Myocyte (in vitro differentiated cells): ENCODE measurements around the gene CCNG2. TPM values are rescaled to one million over a fixed set of nuclear protein-coding genes. Genes with fewer than 3 reads are reported as not detected.
A peak's percentile ranks its signal among the peaks of the same experiment; 100 is the strongest.

Experiments
- DNase-seq: peaks from one replicate; pipeline ENCODE4 v3.0.0-alpha.2; 2012; ENCODE audit warnings: low read depth
- total RNA-seq: library from RNA; depleted of rRNA; stranded (reverse); fragments of >200 nt; gene quantifications from 2 replicates; pipeline ENCODE4 v1.2.3, GENCODE V29; 2014

The CCNG2 gene
- total RNA-seq, 1 donor from 2014 or later = 65.9 TPM

GRCh38 chr4:77175201-77175611 lies 18.2 kb downstream of the CCNG2 start:
- no peak for DNase-seq

GRCh38 chr4:77176640-77177039 lies 19.6 kb downstream of the CCNG2 start:
- no peak for DNase-seq

GRCh38 chr4:77177199-77177598 lies 20.2 kb downstream of the CCNG2 start:
- DNase-seq = peak; percentile 89

GRCh38 chr4:77178560-77178959 lies 21.6 kb downstream of the CCNG2 start:
- peak; percentile 67 for DNase-seq

GRCh38 chr4:77179519-77179918 lies 22.5 kb downstream of the CCNG2 start:
- peak; percentile 56 for DNase-seq

- no peak for DNase-seq
Measured at GRCh38 chr4:77181720-77182119, 24.7 kb downstream of the CCNG2 start.

- DNase-seq = no peak
Measured at GRCh38 chr4:77183777-77184420, 26.9 kb downstream of the CCNG2 start.

- DNase-seq = no peak
Measured at GRCh38 chr4:77184974-77185373, 28.0 kb downstream of the CCNG2 start.

GRCh38 chr4:77185686-77186085 lies 28.7 kb downstream of the CCNG2 start:
- DNase-seq = no peak

GRCh38 chr4:77187322-77187721 lies 30.3 kb downstream of the CCNG2 start:
- peak; percentile 71 for DNase-seq

GRCh38 chr4:77188498-77189220 lies 31.7 kb downstream of the CCNG2 start:
- DNase-seq = peak; percentile 60

GRCh38 chr4:77189412-77189811 lies 32.4 kb downstream of the CCNG2 start:
- no peak for DNase-seq

- DNase-seq = no peak
Measured at GRCh38 chr4:77190053-77190452, 33.0 kb downstream of the CCNG2 start.

- DNase-seq = no peak
Measured at GRCh38 chr4:77193046-77193445, 36.0 kb downstream of the CCNG2 start.

- DNase-seq = no peak
Measured at GRCh38 chr4:77193511-77194102, 36.6 kb downstream of the CCNG2 start.

- no peak for DNase-seq
Measured at GRCh38 chr4:77194366-77194765, 37.4 kb downstream of the CCNG2 start.

- DNase-seq = no peak
Measured at GRCh38 chr4:77194989-77195388, 38.0 kb downstream of the CCNG2 start.

GRCh38 chr4:77196866-77197265 lies 39.9 kb downstream of the CCNG2 start:
- peak; percentile 36 for DNase-seq

GRCh38 chr4:77197361-77197760 lies 40.4 kb downstream of the CCNG2 start:
- DNase-seq = no peak

- DNase-seq = no peak
Measured at GRCh38 chr4:77197831-77198230, 40.8 kb downstream of the CCNG2 start.

- no peak for DNase-seq
Measured at GRCh38 chr4:77199276-77199675, 42.3 kb downstream of the CCNG2 start.

- no peak for DNase-seq
Measured at GRCh38 chr4:77199701-77200100, 42.7 kb downstream of the CCNG2 start.

GRCh38 chr4:77201343-77201742 lies 44.3 kb downstream of the CCNG2 start:
- no peak for DNase-seq
